HCT116 (cell line): Measurements from ENCODE around the gene CARNS1. TPM values are rescaled to one million over a fixed set of nuclear protein-coding genes. Genes with fewer than 3 reads are reported as not detected.
A peak's percentile ranks its signal among the peaks of the same experiment; 100 is the strongest.

Experiments
- ATAC-seq: fragments of 200-7000 bp; cut with Tn5 transposase; 2 replicates; pipeline ENCODE4 v1.9.1; 2020; ENCODE audit warnings: mild to moderate bottlenecking, moderate library complexity
- BruUV-seq: library from RNA; stranded (reverse); fragments of 400-500 nt; replicated peaks from 2 replicates; lab custom pipeline; 2021; lab: Mats Ljungman, UMichigan
- CTCF ChIA-PET: fragments of 300-600 bp; sonication (Branson Sonifier 250); formaldehyde crosslinking; loops from one replicate; lab custom pipeline; 2021; ENCODE audit warnings: antibody characterized with exemption; lab: Charles Lee
- POLR2A ChIA-PET: fragments of 300-600, 350-600 bp; sonication (Branson Sonifier 250); formaldehyde crosslinking; loops from one replicate; lab custom pipeline; 2021; ENCODE audit warnings: antibody characterized with exemption; lab: Charles Lee
- RAD21 ChIA-PET, 2 experiments: fragments of 300-600 bp; sonication (Branson Sonifier 250); formaldehyde crosslinking; loops; one replicate each; lab custom pipeline; 2023; ENCODE audit warnings: low total read pairs in 2 of 2; ENCODE audit not compliant: uncharacterized antibody in 2 of 2, unreplicated experiment in 2 of 2, low non-redundant PET in 1 of 2; lab: Charles Lee
- DNase-seq: peaks from one replicate; pipeline ENCODE4 v3.0.0-alpha.2; 2010; ENCODE audit warnings: low read depth, low spot score
- H2AFZ ChIP-seq: fragments of 200-600 bp; shearing (Covaris generic), sonication (generic); 2 replicates; pipeline ENCODE4 v1.6.1; 2017; ENCODE audit warnings: low read depth, mixed run types, mixed read lengths, antibody characterized with exemption, low read length; ENCODE audit not compliant: poor library complexity, severe bottlenecking
- H3K27ac ChIP-seq: 2 replicates; pipeline ENCODE4 v1.5.1; 2012; ENCODE audit warnings: low read depth, low read length
- H3K27me3 ChIP-seq: fragments of 200-600 bp; sonication (generic); 2 replicates; pipeline ENCODE4 v1.6.1; 2016; ENCODE audit warnings: mixed run types, low read length, mixed read lengths; ENCODE audit not compliant: insufficient read depth
- H3K36me3 ChIP-seq, 2 experiments: fragments of 200-500 bp in 1 of 2; fragments of 200-600 bp in 1 of 2; sonication (Bioruptor generic) in 1 of 2; sonication (generic) in 1 of 2; 2 replicates each; pipeline versions ENCODE4 v1.5.1 to v1.6.1; 2014 to 2016; ENCODE audit warnings: low read length in 2 of 2, inconsistent platforms in 1 of 2, mixed read lengths in 1 of 2, mixed run types in 1 of 2; ENCODE audit not compliant: insufficient read depth in 2 of 2, control insufficient read depth in 1 of 2
- H3K4me1 ChIP-seq, 2 experiments: fragments of 200-600 bp in 1 of 2; sonication (generic) in 1 of 2; 2 replicates each; pipeline versions ENCODE4 v1.5.1 to v1.6.1; 2012 to 2017; ENCODE audit warnings: low read length in 2 of 2, inconsistent platforms in 1 of 2, mild to moderate bottlenecking in 1 of 2, mixed read lengths in 1 of 2, mixed run types in 1 of 2, moderate library complexity in 1 of 2; ENCODE audit not compliant: insufficient read depth in 2 of 2, control insufficient read depth in 1 of 2
- H3K4me2 ChIP-seq: fragments of 200-600 bp; sonication (generic); 2 replicates; pipeline ENCODE4 v1.6.1; 2017; ENCODE audit warnings: mixed run types, low read length, mixed read lengths
- H3K4me3 ChIP-seq, 2 experiments: fragments of 200-600 bp in 1 of 2; sonication (generic) in 1 of 2; replicated peaks in 1 of 2; 2 replicates each; pipeline ENCODE4 v1.5.1; 2011 to 2016; ENCODE audit warnings: low read length in 2 of 2, control low read depth in 1 of 2, low read depth in 1 of 2, mild to moderate bottlenecking in 1 of 2, mixed read lengths in 1 of 2, mixed run types in 1 of 2
- H3K79me2 ChIP-seq: fragments of 200-600 bp; sonication (generic); 2 replicates; pipeline ENCODE4 v1.6.1; 2017; ENCODE audit warnings: mild to moderate bottlenecking, mixed run types, low read length, moderate library complexity, mixed read lengths; ENCODE audit not compliant: insufficient read depth
- H3K9ac ChIP-seq: fragments of 200-600 bp; sonication (generic); 2 replicates; pipeline ENCODE4 v1.6.1; 2016; ENCODE audit warnings: low read length, mixed read lengths
- H3K9me2 ChIP-seq: fragments of 200-600 bp; sonication (generic), shearing (Covaris generic); 2 replicates; pipeline ENCODE4 v1.6.1; 2017; ENCODE audit warnings: mixed run types, mild to moderate bottlenecking, moderate library complexity; ENCODE audit not compliant: insufficient read depth
- H3K9me3 ChIP-seq, 2 experiments: fragments of 200-500 bp in 1 of 2; fragments of 200-600 bp in 1 of 2; sonication (Bioruptor generic) in 1 of 2; sonication (generic) in 1 of 2; 2 replicates each; pipeline ENCODE4 v1.6.1; 2014 to 2017; ENCODE audit warnings: low read length in 2 of 2, mixed read lengths in 2 of 2, inconsistent platforms in 1 of 2, low read depth in 1 of 2, mild to moderate bottlenecking in 1 of 2, mixed run types in 1 of 2, moderate library complexity in 1 of 2; ENCODE audit not compliant: control insufficient read depth in 1 of 2, insufficient read depth in 1 of 2
- H4K20me1 ChIP-seq: fragments of 200-600 bp; sonication (generic), shearing (Covaris generic); 2 replicates; pipeline ENCODE4 v1.6.1; 2017; ENCODE audit warnings: mixed run types, mild to moderate bottlenecking, moderate library complexity; ENCODE audit not compliant: insufficient read depth
- CBX3 ChIP-seq: IDR thresholded peaks from 2 replicates; pipeline ENCODE4 v1.6.1; 2012; ENCODE audit warnings: low read depth
- CEBPB ChIP-seq: IDR thresholded peaks from 2 replicates; pipeline ENCODE4 v1.6.1; 2012; ENCODE audit warnings: low read depth
- EGR1 ChIP-seq: IDR thresholded peaks from 2 replicates; pipeline ENCODE4 v1.6.1; 2012; ENCODE audit warnings: low read depth
- EZH2phosphoT487 ChIP-seq: fragments of 200-600 bp; IDR thresholded peaks from 2 replicates; pipeline ENCODE4 v1.6.1; 2018; ENCODE audit warnings: antibody characterized with exemption, borderline replicate concordance
- FOSL1 ChIP-seq: IDR thresholded peaks from 2 replicates; pipeline ENCODE4 v1.6.1; 2012; ENCODE audit warnings: low read depth
- JUND ChIP-seq: IDR thresholded peaks from 2 replicates; pipeline ENCODE4 v1.6.1; 2012
- POLR2AphosphoS5 ChIP-seq: IDR thresholded peaks from 2 replicates; pipeline ENCODE4 v1.6.1; 2011; ENCODE audit warnings: mild to moderate bottlenecking, low read depth, low read length, moderate library complexity
- RAD21 ChIP-seq: IDR thresholded peaks from 2 replicates; pipeline ENCODE4 v1.6.1; 2012; ENCODE audit warnings: low read depth, mild to moderate bottlenecking
- SP1 ChIP-seq: IDR thresholded peaks from 2 replicates; pipeline ENCODE4 v1.6.1; 2012; ENCODE audit warnings: low read depth
- TCF7L2 ChIP-seq: IDR thresholded peaks from 2 replicates; pipeline ENCODE4 v1.7.0; 2011; ENCODE audit warnings: borderline replicate concordance, inconsistent platforms; ENCODE audit not compliant: insufficient read depth, insufficient read length; ENCODE audit errors: extremely low read depth
- YY1 ChIP-seq: IDR thresholded peaks from 2 replicates; pipeline ENCODE4 v1.6.1; 2011; ENCODE audit warnings: low read length, low read depth, moderate library complexity, mild to moderate bottlenecking; ENCODE audit not compliant: insufficient replicate concordance; ENCODE audit errors: extremely low read depth
- ZFX ChIP-seq: fragments of 450-650 bp; IDR thresholded peaks from 2 replicates; pipeline ENCODE4 v1.6.1; 2017
- ZNF274 ChIP-seq: fragments of 200-500 bp; sonication (Bioruptor generic); IDR thresholded peaks from 2 replicates; pipeline ENCODE4 v1.6.1; 2014; ENCODE audit warnings: mild to moderate bottlenecking, low read depth, low read length, inconsistent platforms
- intact Hi-C: fragments of 100-400 bp; cut with micrococcal nuclease; formaldehyde crosslinking; loops from 2 replicates; pipeline ENCODE4 v1.10.0; 2022
- total RNA-seq: library from RNA; stranded (reverse); gene quantifications from one replicate; pipeline ENCODE4 v1.2.1, GENCODE V29; 2021; ENCODE audit not compliant: unreplicated experiment
- TF ChIP-seq, protein P1 (sequence below): IDR thresholded peaks from 2 replicates; pipeline ENCODE4 v1.6.1; 2011; ENCODE audit warnings: mild to moderate bottlenecking, low read length, moderate library complexity; ENCODE audit not compliant: insufficient replicate concordance; ENCODE audit errors: extremely low read depth
- TF ChIP-seq, protein P2 (sequence below): IDR thresholded peaks from 2 replicates; pipeline ENCODE4 v1.6.1; 2012
- TF ChIP-seq, protein P3 (sequence below), 3 experiments: fragments of 200-600 bp in 1 of 3; sonication (generic) in 1 of 3; IDR thresholded peaks in 2 of 3; conservative IDR thresholded peaks in 1 of 3; 2 replicates each; pipeline ENCODE4 v1.5.1; 2012 to 2017; ENCODE audit warnings: low read depth in 2 of 3, low read length in 2 of 3, antibody characterized with exemption in 1 of 3, borderline replicate concordance in 1 of 3, control low read depth in 1 of 3, mild to moderate bottlenecking in 1 of 3, mixed read lengths in 1 of 3, mixed run types in 1 of 3, moderate library complexity in 1 of 3; ENCODE audit not compliant: insufficient read depth in 1 of 3
- TF ChIP-seq, protein P4 (sequence below): IDR thresholded peaks from 2 replicates; pipeline ENCODE4 v1.6.1; 2012; ENCODE audit warnings: low read depth

Gene CARNS1
- total RNA-seq, 1 experiment from 2014 or later, result 1.0 TPM

DNA sequence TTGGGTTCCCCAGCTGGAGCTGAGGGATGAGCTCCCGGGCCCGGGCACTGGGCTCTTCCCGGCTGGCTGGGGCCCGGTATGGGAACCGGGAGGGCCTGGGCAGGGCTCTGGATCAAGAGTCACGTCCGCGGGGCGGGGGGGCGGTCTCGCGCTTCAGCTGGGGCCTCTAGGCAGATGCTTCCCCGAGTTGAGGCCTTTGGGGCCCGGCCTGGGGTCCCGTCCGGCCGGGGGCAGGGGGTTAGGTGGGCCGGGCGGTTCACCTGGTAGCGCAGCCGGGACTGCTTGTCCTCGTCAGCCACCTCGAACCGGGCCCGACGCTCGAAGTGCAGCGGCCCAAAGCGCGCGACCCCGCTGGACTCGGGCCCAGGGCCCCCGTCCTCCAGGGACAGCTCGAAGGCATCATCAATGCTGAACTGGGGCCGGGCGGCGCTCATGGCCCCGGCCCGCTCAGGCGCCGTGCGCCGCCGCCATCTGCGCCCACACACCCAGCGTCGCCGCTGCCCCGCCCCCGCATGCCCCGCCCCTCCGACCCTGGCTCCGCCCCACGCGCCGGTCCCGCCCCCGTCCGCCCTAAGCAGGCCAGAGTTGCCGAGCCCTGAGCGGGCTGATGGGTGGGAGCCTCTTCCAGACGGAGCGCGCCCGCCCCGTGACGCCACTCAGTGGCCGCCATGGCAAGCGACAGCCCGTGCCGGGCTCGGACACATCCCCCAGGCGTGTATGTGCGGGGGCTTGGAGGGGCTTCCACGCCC lies 53.5 kb downstream of the CARNS1 start, which contains the start of gene TMEM134:
Gene TMEM134 (minus strand): TSS at position 493 of the 749 bp plus-strand sequence. CDS start 59 bp downstream, at position 434.
- Histone ChIP-seq H3K36me3 (no peaks in the 10 kb centered on the region), H2AFZ (no peak within 1 kb of the TSS), H3K9me3 (no peaks in the 10 kb centered on the region), H3K27me3 (no peaks in the 10 kb centered on the region), H3K27ac (peak within 1 kb of the TSS; percentile 88), H3K4me1 (peaks cover 25 to 45% of the 10 kb centered on the region in 2 experiments), H3K79me2 (peaks cover 15% of the 10 kb centered on the region; the same call in 1 of the 2 replicates), H3K9ac (peak within 1 kb of the TSS; percentile 95), H3K9me2 (no peaks in the 10 kb centered on the region), H3K4me3 (peak within 1 kb of the TSS; percentile 82 to 95), H4K20me1 (no peaks in the 10 kb centered on the region), H3K4me2 (peak within 1 kb of the TSS; percentile 100)
- DNase-seq (peak; percentile 82), ATAC-seq (peak; percentile 71)
- BruUV-seq, result no TSS peak
- intact Hi-C loops, result loop anchor here (1.0 to 5.0 kb wide), 4 partner anchors 37 to 117 kb away; partner anchors contain the start of genes POLD4 and RPS6KB2
- ChIA-PET POLR2A (interaction anchor here (1.0 to 2.1 kb wide), 4 partner anchors 11 to 77 kb away, joined by 3 to 9 read pairs (median 3); partner anchors contain the start of genes AIP and RAD9A), CTCF (interaction anchor here (1.9 kb wide), 1 partner anchor 67 kb away, joined by 8 read pairs; the partner anchor contains the start of gene PPP1CA), RAD21 (interaction anchor here in 1 of 2 experiments (1.4 to 2.2 kb wide), 2 partner anchors 67 to 86 kb away, joined by 3 to 6 read pairs; partner anchors contain the start of gene PPP1CA)
- TF ChIP-seq FOSL1 (no peak), SP1 (no peak), YY1 (peak; percentile 92), EGR1 (no peak), CEBPB (no peak), RAD21 (no peak), ZNF274 (no peak), CBX3 (no peak), ZFX (peak; percentile 84), TCF7L2 (no peak), JUND (no peak), POLR2AphosphoS5 (peak; percentile 87), EZH2phosphoT487 (no peak)
- TF ChIP-seq, protein P1, sequence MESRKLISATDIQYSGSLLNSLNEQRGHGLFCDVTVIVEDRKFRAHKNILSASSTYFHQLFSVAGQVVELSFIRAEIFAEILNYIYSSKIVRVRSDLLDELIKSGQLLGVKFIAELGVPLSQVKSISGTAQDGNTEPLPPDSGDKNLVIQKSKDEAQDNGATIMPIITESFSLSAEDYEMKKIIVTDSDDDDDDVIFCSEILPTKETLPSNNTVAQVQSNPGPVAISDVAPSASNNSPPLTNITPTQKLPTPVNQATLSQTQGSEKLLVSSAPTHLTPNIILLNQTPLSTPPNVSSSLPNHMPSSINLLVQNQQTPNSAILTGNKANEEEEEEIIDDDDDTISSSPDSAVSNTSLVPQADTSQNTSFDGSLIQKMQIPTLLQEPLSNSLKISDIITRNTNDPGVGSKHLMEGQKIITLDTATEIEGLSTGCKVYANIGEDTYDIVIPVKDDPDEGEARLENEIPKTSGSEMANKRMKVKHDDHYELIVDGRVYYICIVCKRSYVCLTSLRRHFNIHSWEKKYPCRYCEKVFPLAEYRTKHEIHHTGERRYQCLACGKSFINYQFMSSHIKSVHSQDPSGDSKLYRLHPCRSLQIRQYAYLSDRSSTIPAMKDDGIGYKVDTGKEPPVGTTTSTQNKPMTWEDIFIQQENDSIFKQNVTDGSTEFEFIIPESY, result no peak
- TF ChIP-seq, protein P2, sequence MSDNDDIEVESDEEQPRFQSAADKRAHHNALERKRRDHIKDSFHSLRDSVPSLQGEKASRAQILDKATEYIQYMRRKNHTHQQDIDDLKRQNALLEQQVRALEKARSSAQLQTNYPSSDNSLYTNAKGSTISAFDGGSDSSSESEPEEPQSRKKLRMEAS, result no peak
- TF ChIP-seq, protein P3, sequence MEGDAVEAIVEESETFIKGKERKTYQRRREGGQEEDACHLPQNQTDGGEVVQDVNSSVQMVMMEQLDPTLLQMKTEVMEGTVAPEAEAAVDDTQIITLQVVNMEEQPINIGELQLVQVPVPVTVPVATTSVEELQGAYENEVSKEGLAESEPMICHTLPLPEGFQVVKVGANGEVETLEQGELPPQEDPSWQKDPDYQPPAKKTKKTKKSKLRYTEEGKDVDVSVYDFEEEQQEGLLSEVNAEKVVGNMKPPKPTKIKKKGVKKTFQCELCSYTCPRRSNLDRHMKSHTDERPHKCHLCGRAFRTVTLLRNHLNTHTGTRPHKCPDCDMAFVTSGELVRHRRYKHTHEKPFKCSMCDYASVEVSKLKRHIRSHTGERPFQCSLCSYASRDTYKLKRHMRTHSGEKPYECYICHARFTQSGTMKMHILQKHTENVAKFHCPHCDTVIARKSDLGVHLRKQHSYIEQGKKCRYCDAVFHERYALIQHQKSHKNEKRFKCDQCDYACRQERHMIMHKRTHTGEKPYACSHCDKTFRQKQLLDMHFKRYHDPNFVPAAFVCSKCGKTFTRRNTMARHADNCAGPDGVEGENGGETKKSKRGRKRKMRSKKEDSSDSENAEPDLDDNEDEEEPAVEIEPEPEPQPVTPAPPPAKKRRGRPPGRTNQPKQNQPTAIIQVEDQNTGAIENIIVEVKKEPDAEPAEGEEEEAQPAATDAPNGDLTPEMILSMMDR (IDR thresholded peaks at IDR 0.05 in 2 of 3, conservative IDR thresholded peaks at IDR 0.05 in 1 of 3; ENCODE audit: borderline replicate concordance in 1 of 3, insufficient read depth in 1 of 3, low read depth in 2 of 3, low read length in 2 of 3), result peak in 2 of 3 experiments; percentile 26 to 28; a peak in 2 of 6 replicates
- TF ChIP-seq, protein P4, sequence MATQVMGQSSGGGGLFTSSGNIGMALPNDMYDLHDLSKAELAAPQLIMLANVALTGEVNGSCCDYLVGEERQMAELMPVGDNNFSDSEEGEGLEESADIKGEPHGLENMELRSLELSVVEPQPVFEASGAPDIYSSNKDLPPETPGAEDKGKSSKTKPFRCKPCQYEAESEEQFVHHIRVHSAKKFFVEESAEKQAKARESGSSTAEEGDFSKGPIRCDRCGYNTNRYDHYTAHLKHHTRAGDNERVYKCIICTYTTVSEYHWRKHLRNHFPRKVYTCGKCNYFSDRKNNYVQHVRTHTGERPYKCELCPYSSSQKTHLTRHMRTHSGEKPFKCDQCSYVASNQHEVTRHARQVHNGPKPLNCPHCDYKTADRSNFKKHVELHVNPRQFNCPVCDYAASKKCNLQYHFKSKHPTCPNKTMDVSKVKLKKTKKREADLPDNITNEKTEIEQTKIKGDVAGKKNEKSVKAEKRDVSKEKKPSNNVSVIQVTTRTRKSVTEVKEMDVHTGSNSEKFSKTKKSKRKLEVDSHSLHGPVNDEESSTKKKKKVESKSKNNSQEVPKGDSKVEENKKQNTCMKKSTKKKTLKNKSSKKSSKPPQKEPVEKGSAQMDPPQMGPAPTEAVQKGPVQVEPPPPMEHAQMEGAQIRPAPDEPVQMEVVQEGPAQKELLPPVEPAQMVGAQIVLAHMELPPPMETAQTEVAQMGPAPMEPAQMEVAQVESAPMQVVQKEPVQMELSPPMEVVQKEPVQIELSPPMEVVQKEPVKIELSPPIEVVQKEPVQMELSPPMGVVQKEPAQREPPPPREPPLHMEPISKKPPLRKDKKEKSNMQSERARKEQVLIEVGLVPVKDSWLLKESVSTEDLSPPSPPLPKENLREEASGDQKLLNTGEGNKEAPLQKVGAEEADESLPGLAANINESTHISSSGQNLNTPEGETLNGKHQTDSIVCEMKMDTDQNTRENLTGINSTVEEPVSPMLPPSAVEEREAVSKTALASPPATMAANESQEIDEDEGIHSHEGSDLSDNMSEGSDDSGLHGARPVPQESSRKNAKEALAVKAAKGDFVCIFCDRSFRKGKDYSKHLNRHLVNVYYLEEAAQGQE, result no peak
